Thoracic aorta (tissue), 2 donors: ENCODE results near the gene TSC2. TPM values are rescaled to one million over a fixed set of nuclear protein-coding genes. Genes with fewer than 3 reads are reported as not detected.

ENCODE experiments used
- ATAC-seq: fragments of 150-250 bp; one replicate; pipeline ENCODE4 v1.8.0; 2017; ENCODE audit warnings: low read depth; ENCODE audit not compliant: insufficient number of reproducible peaks, low FRiP score
- DNase-seq: peaks from one replicate; pipeline ENCODE4 v3.0.0-alpha.2; 2020; ENCODE audit warnings: low spot score
- H3K27ac ChIP-seq, 2 donors: fragments of 200-600 bp; sonication (generic); 1 replicate in 1 of 2; 2 replicates in 1 of 2; pipeline ENCODE4 v1.5.1; 2016; ENCODE audit warnings: mild to moderate bottlenecking in 2 of 2, moderate library complexity in 2 of 2
- H3K27me3 ChIP-seq: fragments of 200-600 bp; sonication (generic); replicated peaks from 2 replicates; pipeline ENCODE4 v1.6.0; 2016; ENCODE audit warnings: mild to moderate bottlenecking; ENCODE audit not compliant: insufficient read depth
- H3K36me3 ChIP-seq: fragments of 200-600 bp; sonication (generic); one replicate; pipeline ENCODE4 v1.5.1; 2016
- H3K4me1 ChIP-seq, 2 donors: fragments of 200-600 bp; sonication (generic); 1 replicate in 1 of 2; 2 replicates in 1 of 2; pipeline versions ENCODE4 v1.5.1 to v1.6.0; 2016; ENCODE audit warnings: low read depth in 2 of 2, mild to moderate bottlenecking in 1 of 2; ENCODE audit not compliant: control insufficient read depth in 1 of 2
- H3K4me3 ChIP-seq: fragments of 200-600 bp; sonication (generic); 2 replicates; pipeline ENCODE4 v1.5.1; 2016; ENCODE audit warnings: mild to moderate bottlenecking
- H3K9me3 ChIP-seq: fragments of 200-600 bp; sonication (generic); 2 replicates; pipeline ENCODE4 v1.5.1; 2016
- total RNA-seq, 2 donors: library from RNA; depleted of rRNA; stranded (reverse); fragments of >200 nt; gene quantifications; one replicate each; pipeline versions ENCODE4 v1.1.0 to v1.2.3, GENCODE V29; 2016
- TF ChIP-seq, protein P1 (sequence below): fragments of 200-600 bp; sonication (generic); IDR thresholded peaks from one replicate; pipeline ENCODE4 v1.5.1; 2019; ENCODE audit warnings: antibody characterized with exemption

Gene TSC2
- total RNA-seq, 2 donors from 2014 or later, result 112 to 123 TPM

DNA sequence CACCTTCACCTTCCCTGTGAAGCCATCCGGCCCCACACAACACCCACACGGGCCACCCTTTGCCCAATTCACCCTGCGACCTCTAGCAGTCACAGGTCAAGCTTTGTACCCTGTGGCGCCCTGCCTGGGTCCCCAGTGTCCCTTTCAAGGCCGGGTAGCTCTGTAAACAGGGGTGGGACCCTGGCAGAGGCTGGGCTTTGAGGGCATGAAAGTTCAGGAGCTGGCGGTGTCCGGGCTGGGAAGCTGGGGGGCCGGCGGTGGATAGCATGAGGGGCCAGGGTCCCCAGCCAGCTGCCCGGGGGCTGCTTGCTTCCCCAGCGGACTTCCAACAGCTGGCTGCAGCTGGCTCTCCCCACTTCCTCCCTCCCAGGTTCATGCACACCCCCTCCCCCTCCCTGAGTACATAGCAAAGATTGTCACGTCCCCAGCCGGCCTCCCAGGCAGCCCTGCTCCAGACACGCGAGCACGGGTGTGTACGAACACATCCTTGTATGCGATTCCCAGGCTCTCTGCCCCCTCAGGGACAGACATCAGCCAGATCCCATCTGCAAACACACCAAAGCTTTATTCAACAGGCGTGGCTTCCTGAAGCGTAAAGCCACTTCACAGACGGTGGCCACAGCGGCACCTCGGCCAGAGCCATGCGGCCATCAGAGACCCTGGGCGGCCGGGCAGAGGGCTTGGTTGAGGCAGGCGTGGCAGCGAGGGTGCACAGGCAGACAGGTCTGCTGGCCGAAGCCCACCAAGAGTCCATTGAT lies 8.3 kb upstream of the TSC2 start:
- Histone ChIP-seq H3K4me3 (no peak overlapping the region), H3K9me3 (no peaks in the 10 kb centered on the region), H3K4me1 (peaks cover 23 to 49% of the 10 kb centered on the region in 2 donors), H3K27ac (peak overlapping the region; percentile 36 to 47), H3K27me3 (no peaks in the 10 kb centered on the region), H3K36me3 (peaks cover 16% of the 10 kb centered on the region)
- TF ChIP-seq, protein P1, sequence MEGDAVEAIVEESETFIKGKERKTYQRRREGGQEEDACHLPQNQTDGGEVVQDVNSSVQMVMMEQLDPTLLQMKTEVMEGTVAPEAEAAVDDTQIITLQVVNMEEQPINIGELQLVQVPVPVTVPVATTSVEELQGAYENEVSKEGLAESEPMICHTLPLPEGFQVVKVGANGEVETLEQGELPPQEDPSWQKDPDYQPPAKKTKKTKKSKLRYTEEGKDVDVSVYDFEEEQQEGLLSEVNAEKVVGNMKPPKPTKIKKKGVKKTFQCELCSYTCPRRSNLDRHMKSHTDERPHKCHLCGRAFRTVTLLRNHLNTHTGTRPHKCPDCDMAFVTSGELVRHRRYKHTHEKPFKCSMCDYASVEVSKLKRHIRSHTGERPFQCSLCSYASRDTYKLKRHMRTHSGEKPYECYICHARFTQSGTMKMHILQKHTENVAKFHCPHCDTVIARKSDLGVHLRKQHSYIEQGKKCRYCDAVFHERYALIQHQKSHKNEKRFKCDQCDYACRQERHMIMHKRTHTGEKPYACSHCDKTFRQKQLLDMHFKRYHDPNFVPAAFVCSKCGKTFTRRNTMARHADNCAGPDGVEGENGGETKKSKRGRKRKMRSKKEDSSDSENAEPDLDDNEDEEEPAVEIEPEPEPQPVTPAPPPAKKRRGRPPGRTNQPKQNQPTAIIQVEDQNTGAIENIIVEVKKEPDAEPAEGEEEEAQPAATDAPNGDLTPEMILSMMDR, result no peak
- DNase-seq (no peak), ATAC-seq (no peak)

DNA sequence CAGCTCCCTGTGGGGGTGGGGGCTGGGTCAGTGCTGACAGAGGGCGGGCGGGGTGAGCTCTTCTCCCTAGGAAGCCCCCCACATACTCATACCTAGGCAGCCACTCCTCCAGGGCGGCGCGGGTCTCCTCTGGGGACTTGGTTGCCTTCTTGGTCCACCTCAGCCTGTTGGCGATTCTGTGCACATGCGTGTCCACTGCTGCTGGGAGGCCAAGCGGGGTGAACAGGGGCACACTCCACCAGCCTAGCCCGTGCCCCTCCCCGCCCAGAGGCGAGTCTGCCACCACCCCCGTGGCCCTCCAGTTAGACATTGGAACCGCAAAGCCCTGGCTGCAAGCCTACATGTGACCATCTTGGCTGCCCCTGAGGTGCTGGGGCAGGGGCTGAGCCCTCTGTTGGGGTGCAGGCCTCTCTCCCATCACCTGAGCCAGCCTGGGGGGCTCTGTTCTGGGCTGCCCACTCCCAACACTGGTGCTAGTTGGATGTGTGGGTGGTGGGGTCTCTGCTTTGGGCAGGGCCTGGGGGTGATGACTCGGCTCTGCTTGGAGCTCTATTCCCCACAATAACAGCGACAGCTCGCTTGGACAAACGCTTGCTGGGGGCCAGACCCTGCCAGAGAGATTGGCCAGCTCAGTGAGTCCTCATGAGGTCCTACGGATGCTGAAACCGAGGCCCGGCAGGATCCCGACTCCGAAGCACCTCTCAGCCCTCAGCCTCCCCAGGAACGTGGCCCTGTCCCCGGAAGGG lies 7.6 kb upstream of the TSC2 start:
- peaks cover 17 to 44% of the 10 kb centered on the region in 2 donors for H3K4me1 ChIP-seq
- H3K27ac ChIP-seq, result no peak overlapping the region

DNA sequence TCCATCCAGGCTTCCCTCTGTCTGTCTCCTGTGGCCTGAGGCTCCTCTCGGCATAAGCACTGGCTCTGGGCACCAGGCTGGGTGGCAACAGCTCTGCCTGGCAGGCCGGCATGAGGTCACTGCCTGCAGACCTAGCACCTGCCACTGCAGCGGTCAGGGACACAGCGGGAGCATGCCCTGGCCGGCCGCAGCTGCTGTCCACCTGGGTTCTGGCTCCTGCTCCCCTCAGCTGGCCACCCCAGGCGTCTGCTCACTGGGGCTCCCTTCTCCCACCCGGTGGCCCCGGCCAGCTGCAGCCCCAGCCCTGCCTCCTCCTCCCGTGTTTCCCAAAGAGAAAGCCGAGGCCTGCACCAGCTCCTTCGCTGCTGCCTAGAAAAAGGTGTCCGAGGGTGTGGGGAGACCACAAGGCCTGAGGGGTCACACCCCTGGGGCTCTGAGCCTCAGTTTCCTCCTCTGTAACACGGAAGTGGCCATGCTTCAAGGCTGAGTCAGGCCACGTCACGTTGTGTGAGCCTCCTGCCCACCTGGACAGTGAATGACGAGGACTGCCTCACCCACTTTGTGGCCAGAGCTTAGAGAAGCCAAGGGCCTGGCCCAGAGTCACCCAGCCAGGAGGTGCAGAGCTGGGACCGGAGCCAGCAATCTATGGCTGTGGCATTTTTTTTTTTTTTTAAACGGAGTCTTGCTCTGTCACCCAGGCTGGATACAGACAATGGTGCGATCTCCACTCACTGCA lies 6.8 kb upstream of the TSC2 start:
- H3K27ac ChIP-seq, result no peak overlapping the region

More for the DNA sequence above, 7.6 kb upstream of the TSC2 start:
- Histone ChIP-seq H3K36me3 (peaks cover 16% of the 10 kb centered on the region), H3K27me3 (no peaks in the 10 kb centered on the region), H3K4me3 (no peak overlapping the region), H3K9me3 (no peaks in the 10 kb centered on the region)
- TF ChIP-seq, protein P1, result no peak
- no peak for DNase-seq
- ATAC-seq, result no peak

DNA sequence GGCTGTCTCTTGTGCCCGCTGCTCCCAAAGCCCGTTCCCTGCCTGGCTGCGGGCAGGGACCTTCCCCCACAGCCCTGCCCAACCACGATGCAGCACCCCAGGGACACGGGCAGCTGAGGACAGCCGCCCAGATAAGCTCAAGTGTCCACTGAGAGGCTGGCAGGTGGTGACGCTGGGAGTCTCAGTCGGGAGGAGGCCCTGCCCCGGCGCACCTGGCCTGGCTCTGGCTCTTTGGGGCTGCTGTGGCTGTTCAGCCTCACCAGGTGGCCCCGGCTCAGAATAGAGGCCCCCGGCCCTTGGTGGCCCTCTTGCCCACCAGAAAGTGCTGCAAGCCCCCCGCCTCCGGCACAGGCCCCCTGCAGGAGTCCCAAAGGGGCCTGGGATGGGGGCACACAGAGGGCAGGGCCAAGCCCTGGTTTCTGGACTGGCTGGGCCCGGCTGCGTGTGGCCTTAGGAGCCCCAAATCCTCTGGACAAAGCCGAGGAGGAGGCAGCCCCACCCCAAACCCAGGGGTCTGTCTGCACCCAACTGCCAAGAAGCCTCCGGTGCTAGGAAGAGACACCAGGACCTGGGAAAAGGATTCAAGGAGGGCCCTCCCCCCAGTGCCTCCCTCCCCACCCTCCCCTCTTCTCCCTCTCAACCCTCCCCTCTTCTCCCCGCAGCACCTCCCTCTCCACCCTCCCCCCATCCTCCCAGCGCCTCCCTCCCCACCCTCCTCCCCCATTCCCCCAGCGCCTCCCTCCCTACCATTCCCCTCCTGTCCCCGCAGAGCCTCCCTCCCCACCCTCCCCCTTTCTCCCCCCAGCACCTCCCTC lies 5.4 kb upstream of the TSC2 start:
- H3K9me3 ChIP-seq, result no peaks in the 10 kb centered on the region
- no peak for DNase-seq
- no peak for ATAC-seq
- H3K27ac ChIP-seq, result no peak overlapping the region
- H3K4me3 ChIP-seq, result no peak overlapping the region
- no peaks in the 10 kb centered on the region for H3K27me3 ChIP-seq
- TF ChIP-seq, protein P1, result no peak
- peaks cover 10% of the 10 kb centered on the region for H3K36me3 ChIP-seq
- H3K4me1 ChIP-seq, result peaks cover 11 to 40% of the 10 kb centered on the region in 2 donors

More for the DNA sequence above, 6.8 kb upstream of the TSC2 start:
- no peak for DNase-seq
- Histone ChIP-seq H3K27me3 (no peaks in the 10 kb centered on the region), H3K9me3 (no peaks in the 10 kb centered on the region), H3K4me3 (no peak overlapping the region), H3K4me1 (peaks cover 14 to 40% of the 10 kb centered on the region in 2 donors), H3K36me3 (peaks cover 16% of the 10 kb centered on the region)
- TF ChIP-seq, protein P1, result no peak
- no peak for ATAC-seq
